Body of pancreas (tissue), 4 donors: ENCODE data around the gene SERF2.

ENCODE experiments used
- POLR2A ChIP-seq, 3 donors: fragments of 450-650 bp; IDR thresholded peaks; one replicate each; pipeline ENCODE4 v1.6.1; 2016; ENCODE audit warnings: antibody characterized with exemption in 3 of 3, mild to moderate bottlenecking in 2 of 3
- TF ChIP-seq, protein P1 (sequence below), 7 experiments: fragments of 450-650 bp in 4 of 7; fragments of 200-600 bp in 3 of 7; sonication (generic) in 3 of 7; IDR thresholded peaks; one replicate each; pipeline ENCODE4 v1.5.1; 2016 to 2019; ENCODE audit warnings: antibody characterized with exemption in 7 of 7

DNA sequence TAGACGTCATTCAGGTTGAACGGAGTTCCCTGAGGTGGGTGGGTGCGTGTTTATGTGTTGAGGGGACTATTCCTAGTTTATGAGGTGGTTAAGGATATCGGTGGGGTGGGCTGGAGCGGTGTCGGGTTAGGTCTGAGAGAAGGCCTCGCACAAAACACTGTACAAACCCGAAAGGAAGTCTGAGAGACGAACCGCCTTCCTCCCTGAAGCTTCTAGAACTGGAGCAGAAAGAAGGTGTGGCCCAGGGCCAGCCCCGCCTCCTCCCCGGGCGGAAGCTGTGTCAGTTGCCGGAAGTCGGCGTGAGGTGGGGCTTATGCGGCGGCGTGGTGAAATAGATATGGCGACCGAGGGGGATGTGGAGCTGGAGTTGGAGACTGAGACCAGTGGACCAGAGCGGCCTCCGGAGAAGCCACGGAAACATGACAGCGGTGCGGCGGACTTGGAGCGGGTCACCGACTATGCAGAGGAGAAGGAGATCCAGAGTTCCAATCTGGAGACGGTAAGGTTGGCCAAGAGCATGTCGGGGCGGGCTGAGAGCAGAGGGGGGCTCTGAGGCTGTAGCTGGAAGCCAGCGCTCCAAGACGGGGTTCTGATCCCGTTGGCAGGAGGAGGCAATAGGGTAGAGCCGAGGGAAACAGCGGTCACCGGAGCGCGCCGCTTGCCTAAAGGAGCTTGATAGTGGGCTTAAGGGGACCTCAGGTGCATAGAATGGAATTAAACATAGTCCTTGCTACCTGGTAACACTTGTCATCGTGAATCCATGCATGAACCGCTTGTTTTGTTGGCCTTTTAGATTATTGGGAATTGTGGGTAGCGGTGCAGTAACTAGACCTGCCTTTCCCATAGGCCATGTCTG is 8.4 kb downstream of the SERF2 start, which contains the start of gene HYPK:
- TF ChIP-seq, protein P1, sequence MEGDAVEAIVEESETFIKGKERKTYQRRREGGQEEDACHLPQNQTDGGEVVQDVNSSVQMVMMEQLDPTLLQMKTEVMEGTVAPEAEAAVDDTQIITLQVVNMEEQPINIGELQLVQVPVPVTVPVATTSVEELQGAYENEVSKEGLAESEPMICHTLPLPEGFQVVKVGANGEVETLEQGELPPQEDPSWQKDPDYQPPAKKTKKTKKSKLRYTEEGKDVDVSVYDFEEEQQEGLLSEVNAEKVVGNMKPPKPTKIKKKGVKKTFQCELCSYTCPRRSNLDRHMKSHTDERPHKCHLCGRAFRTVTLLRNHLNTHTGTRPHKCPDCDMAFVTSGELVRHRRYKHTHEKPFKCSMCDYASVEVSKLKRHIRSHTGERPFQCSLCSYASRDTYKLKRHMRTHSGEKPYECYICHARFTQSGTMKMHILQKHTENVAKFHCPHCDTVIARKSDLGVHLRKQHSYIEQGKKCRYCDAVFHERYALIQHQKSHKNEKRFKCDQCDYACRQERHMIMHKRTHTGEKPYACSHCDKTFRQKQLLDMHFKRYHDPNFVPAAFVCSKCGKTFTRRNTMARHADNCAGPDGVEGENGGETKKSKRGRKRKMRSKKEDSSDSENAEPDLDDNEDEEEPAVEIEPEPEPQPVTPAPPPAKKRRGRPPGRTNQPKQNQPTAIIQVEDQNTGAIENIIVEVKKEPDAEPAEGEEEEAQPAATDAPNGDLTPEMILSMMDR (IDR thresholded peaks at IDR 0.05): no peak
- peak; percentile 47 to 89 (median 86) for TF ChIP-seq POLR2A (IDR thresholded peaks at IDR 0.05)
